ENCODE results near the gene THOP1.

The THOP1 gene

GRCh38 chr19:2820112-2820702 lies 34.9 kb downstream of the THOP1 start:
- no peak for DNase-seq

GRCh38 chr19:2822846-2823245 lies 37.5 kb downstream of the THOP1 start:
- no peak for DNase-seq

GRCh38 chr19:2823646-2824045 lies 38.3 kb downstream of the THOP1 start:
- DNase-seq, result no peak

- DNase-seq, result no peak
These were observed 38.8 kb downstream of the THOP1 start for GRCh38 chr19:2824129-2824528.

GRCh38 chr19:2827022-2827421 lies 41.7 kb downstream of the THOP1 start:
- DNase-seq, result no peak

- no peak for DNase-seq
These were observed 42.7 kb downstream of the THOP1 start for GRCh38 chr19:2827840-2828489.

- no peak for DNase-seq
These were observed 49.1 kb downstream of the THOP1 start for GRCh38 chr19:2834294-2834871.

- no peak for DNase-seq
These were observed 52.1 kb downstream of the THOP1 start for GRCh38 chr19:2837430-2837829.

- DNase-seq, result peak; percentile 99
These were observed 55.8 kb downstream of the THOP1 start, which contains the start of gene ZNF555 for GRCh38 chr19:2840794-2841791. Gene ZNF555 (plus strand): TSS chr19:2841475. CDS start chr19:2841573, 98 bp downstream.

GRCh38 chr19:2841855-2842574 lies 56.7 kb downstream of the THOP1 start:
- no peak for DNase-seq

- DNase-seq, result no peak
These were observed 59.8 kb downstream of the THOP1 start for GRCh38 chr19:2845107-2845506.

- no peak for DNase-seq
These were observed 61.0 kb downstream of the THOP1 start for GRCh38 chr19:2846180-2846894.

- DNase-seq, result no peak
These were observed 62.2 kb downstream of the THOP1 start for GRCh38 chr19:2847507-2847906.

GRCh38 chr19:2848616-2849015 lies 63.3 kb downstream of the THOP1 start:
- DNase-seq, result no peak

GRCh38 chr19:2850256-2850925 lies 65.1 kb downstream of the THOP1 start:
- no peak for DNase-seq

- no peak for DNase-seq
These were observed 67.3 kb downstream of the THOP1 start for GRCh38 chr19:2852598-2852997.

- no peak for DNase-seq
These were observed 67.8 kb downstream of the THOP1 start for GRCh38 chr19:2853015-2853606.

- no peak for DNase-seq
These were observed 69.5 kb downstream of the THOP1 start for GRCh38 chr19:2854849-2855248.

- DNase-seq, result peak; percentile 52
These were observed 71.3 kb downstream of the THOP1 start for GRCh38 chr19:2856457-2857050.

- no peak for DNase-seq
These were observed 73.6 kb downstream of the THOP1 start for GRCh38 chr19:2858864-2859263.

Measured in CD4-positive, alpha-beta T cell treated with Interleukin-12 subunit alpha and Interleukin-12 subunit beta, for 1 hour (primary cell).